Uterus (tissue), 2 donors: ENCODE measurements around the gene PSMB10.

Experiments
- CTCF ChIP-seq, 4 experiments: fragments of 200-600 bp in 2 of 4; fragments of 450-650 bp in 2 of 4; sonication (generic) in 2 of 4; IDR thresholded peaks; one replicate each; pipeline ENCODE4 v1.5.1; 2016 to 2019; ENCODE audit warnings: antibody characterized with exemption in 4 of 4, mild to moderate bottlenecking in 2 of 4, moderate library complexity in 1 of 4
- POLR2A ChIP-seq, 2 donors: fragments of 450-650 bp; IDR thresholded peaks; one replicate each; pipeline ENCODE4 v1.6.1; 2016; ENCODE audit warnings: antibody characterized with exemption in 2 of 2, mild to moderate bottlenecking in 1 of 2, moderate library complexity in 1 of 2

GRCh38 chr16:67935101-67935401 is 1.6 kb downstream of the PSMB10 start:
- TF ChIP-seq CTCF (IDR thresholded peaks at IDR 0.05) (no peak), POLR2A (IDR thresholded peaks at IDR 0.05) (no peak)
